HepG2 (cell line): Measurements from ENCODE around the gene GPR176. TPM values are rescaled to one million over a fixed set of nuclear protein-coding genes. Genes with fewer than 3 reads are reported as not detected.

Experiments used
- ATAC-seq: fragments of 200-7000 bp; cut with Tn5 transposase; 3 replicates; pipeline ENCODE4 v1.9.1; 2020; ENCODE audit warnings: mild to moderate bottlenecking, moderate library complexity
- BruUV-seq: library from RNA; stranded (reverse); fragments of 400-500 nt; replicated peaks from 2 replicates; lab custom pipeline; 2021; lab: Mats Ljungman, UMichigan
- CTCF ChIA-PET: fragments of 300-600 bp; formaldehyde crosslinking; extraction: SDS; loops from one replicate; lab custom pipeline; 2021; ENCODE audit warnings: low total read pairs, inconsistent platforms, low intra/inter-chr PET ratio; lab: Yijun Ruan, JAX
- POLR2A ChIA-PET: fragments of 350-600 bp; sonication (Branson Sonifier 250); formaldehyde crosslinking; loops from one replicate; lab custom pipeline; 2020; ENCODE audit warnings: antibody characterized with exemption, inconsistent platforms; lab: Yijun Ruan, JAX
- DNase-seq: peaks from one replicate; pipeline ENCODE4 v3.0.0-alpha.2; 2015; ENCODE audit warnings: low spot score
- FAIRE-seq: peaks from 3 replicates; lab custom pipeline; 2011; peaks lifted over from hg19 to GRCh38; lab: Jason Lieb, UNC
- H2AFZ ChIP-seq: one replicate; pipeline ENCODE4 v1.6.1; 2011; ENCODE audit warnings: low read length, inconsistent platforms
- H3K27ac ChIP-seq: fragments of 300-600 bp; 3 replicates; pipeline ENCODE4 v1.8.0; 2011; ENCODE audit warnings: mixed run types, mild to moderate bottlenecking, mixed read lengths, low read length, inconsistent platforms; ENCODE audit not compliant: insufficient read depth; ENCODE audit errors: extremely low read length
- H3K27me3 ChIP-seq, 2 experiments: fragments of 200-600 bp in 1 of 2; 2 replicates in 1 of 2; 3 replicates in 1 of 2; pipeline versions ENCODE4 v1.6.0 to v1.8.0; 2011; ENCODE audit warnings: low read length in 2 of 2, mild to moderate bottlenecking in 2 of 2, moderate library complexity in 2 of 2, inconsistent platforms in 1 of 2; ENCODE audit not compliant: insufficient read depth in 2 of 2, control insufficient read depth in 1 of 2
- H3K36me3 ChIP-seq, 2 experiments: fragments of 200-600 bp in 1 of 2; replicated peaks in 1 of 2; 2 replicates in 1 of 2; 3 replicates in 1 of 2; pipeline versions ENCODE4 v1.5.1 to v1.8.0; 2011; ENCODE audit warnings: low read length in 2 of 2, inconsistent platforms in 1 of 2; ENCODE audit not compliant: insufficient read depth in 2 of 2, control insufficient read depth in 1 of 2
- H3K4me1 ChIP-seq: 2 replicates; pipeline ENCODE4 v1.5.1; 2012; ENCODE audit warnings: low read length, inconsistent platforms; ENCODE audit not compliant: insufficient read depth
- H3K4me2 ChIP-seq: 2 replicates; pipeline ENCODE4 v1.6.0; 2011; ENCODE audit warnings: low read depth, low read length, inconsistent platforms
- H3K4me3 ChIP-seq, 3 experiments: fragments of 200-600 bp in 1 of 3; sonication (generic), shearing (Covaris generic) in 1 of 3; replicated peaks in 1 of 3; 2 replicates each; pipeline ENCODE4 v1.5.1; 2011 to 2016; ENCODE audit warnings: low read length in 3 of 3, inconsistent platforms in 2 of 3, low read depth in 2 of 3, mild to moderate bottlenecking in 2 of 3, control low read depth in 1 of 3, mixed read lengths in 1 of 3; ENCODE audit not compliant: insufficient read depth in 1 of 3
- H3K79me2 ChIP-seq: one replicate; pipeline ENCODE4 v1.6.1; 2011; ENCODE audit warnings: low read length, inconsistent platforms; ENCODE audit not compliant: insufficient read depth
- H3K9ac ChIP-seq: 2 replicates; pipeline ENCODE4 v1.6.0; 2011; ENCODE audit warnings: mild to moderate bottlenecking, low read depth, low read length, inconsistent platforms; ENCODE audit not compliant: insufficient read depth
- H3K9me3 ChIP-seq: 2 replicates; pipeline ENCODE4 v1.5.1; 2012; ENCODE audit warnings: mild to moderate bottlenecking, low read length
- H4K20me1 ChIP-seq: 2 replicates; pipeline ENCODE4 v1.6.0; 2011; ENCODE audit warnings: inconsistent platforms, mild to moderate bottlenecking, low read length, moderate library complexity; ENCODE audit not compliant: insufficient read depth
- AHR ChIP-seq: IDR thresholded peaks from 2 replicates; pipeline ENCODE4 v1.6.1; 2018; ENCODE audit warnings: missing genetic modification reagents, missing compliant biosample characterization
- ELF1 ChIP-seq: sonication (generic); formaldehyde crosslinking; IDR thresholded peaks from 2 replicates; pipeline ENCODE4 v1.4.0; 2020; ENCODE audit warnings: missing genetic modification reagents
- FOSL2 ChIP-seq: sonication (generic); formaldehyde crosslinking; IDR thresholded peaks from 2 replicates; pipeline ENCODE4 v1.4.0; 2020; ENCODE audit warnings: missing genetic modification reagents
- JARID2 ChIP-seq: sonication (generic); formaldehyde crosslinking; IDR thresholded peaks from 2 replicates; pipeline ENCODE4 v1.8.1; 2023; ENCODE audit warnings: missing genetic modification reagents, inconsistent platforms; ENCODE audit not compliant: insufficient replicate concordance
- KMT2A ChIP-seq: sonication (generic); formaldehyde crosslinking; IDR thresholded peaks from 2 replicates; pipeline ENCODE4 v1.4.0; 2020; ENCODE audit warnings: missing genetic modification reagents
- SMARCC2 ChIP-seq: fragments of 450-650 bp; IDR thresholded peaks from 2 replicates; pipeline ENCODE4 v1.6.1; 2017; ENCODE audit warnings: antibody characterized with exemption, mild to moderate bottlenecking
- TAF1 ChIP-seq: sonication (generic); formaldehyde crosslinking; IDR thresholded peaks from 2 replicates; pipeline ENCODE4 v1.4.0; 2020; ENCODE audit warnings: missing genetic modification reagents
- TCF7 ChIP-seq: sonication (generic); IDR thresholded peaks from 2 replicates; pipeline ENCODE4 v1.6.1; 2016; ENCODE audit warnings: antibody characterized with exemption, low read depth
- ZNF543 ChIP-seq: sonication (generic); formaldehyde crosslinking; IDR thresholded peaks from 2 replicates; pipeline ENCODE4 v1.4.0; 2020; ENCODE audit warnings: mild to moderate bottlenecking, missing genetic modification reagents
- ZNF567 ChIP-seq: sonication (generic); formaldehyde crosslinking; IDR thresholded peaks from 2 replicates; pipeline ENCODE4 v1.8.1; 2023; ENCODE audit warnings: mild to moderate bottlenecking, missing genetic modification reagents, borderline replicate concordance
- ZNF605 ChIP-seq: sonication (generic); formaldehyde crosslinking; IDR thresholded peaks from 2 replicates; pipeline ENCODE4 v1.8.0; 2022; ENCODE audit warnings: mild to moderate bottlenecking, missing genetic modification reagents
- ZNF607 ChIP-seq: sonication (generic); formaldehyde crosslinking; IDR thresholded peaks from 2 replicates; pipeline ENCODE4 v1.5.1; 2020; ENCODE audit warnings: missing genetic modification reagents, mild to moderate bottlenecking, borderline replicate concordance
- ZNF678 ChIP-seq: sonication (generic); formaldehyde crosslinking; IDR thresholded peaks from 2 replicates; pipeline ENCODE4 v1.4.0; 2020; ENCODE audit warnings: mild to moderate bottlenecking, missing genetic modification reagents
- ZNF703 ChIP-seq: sonication (generic); formaldehyde crosslinking; IDR thresholded peaks from 2 replicates; pipeline ENCODE4 v1.5.1; 2020; ENCODE audit warnings: missing genetic modification reagents, mild to moderate bottlenecking, moderate library complexity, borderline replicate concordance
- ZNF737 ChIP-seq: sonication (generic); formaldehyde crosslinking; IDR thresholded peaks from 2 replicates; pipeline ENCODE4 v1.5.0; 2020; ENCODE audit warnings: missing genetic modification reagents, mild to moderate bottlenecking, borderline replicate concordance
- ZNF83 ChIP-seq: sonication (generic); formaldehyde crosslinking; IDR thresholded peaks from 2 replicates; pipeline ENCODE4 v1.4.0; 2020; ENCODE audit warnings: missing genetic modification reagents, mild to moderate bottlenecking, borderline replicate concordance
- WGBS: methylation state at CpG from one replicate; pipeline ENCODE4 v1.1.6; 2017; ENCODE audit warnings: low lambda C conversion rate; 5-methylcytosine and 5-hydroxymethylcytosine counted together
- in situ Hi-C: cut with HindIII; loops from 2 replicates; pipeline ENCODE4 v1.10.0; 2017; ENCODE audit warnings: low pct_unique_long_range_greater_than_20kb; ENCODE audit not compliant: extremely low pct_ligation_motif_present
- intact Hi-C: fragments of 100-400 bp; cut with micrococcal nuclease; formaldehyde crosslinking; loops from one replicate; pipeline ENCODE4 v1.10.0; 2022; ENCODE audit not compliant: unreplicated experiment
- polyA plus RNA-seq, 8 experiments: library from polyadenylated mRNA; depleted of rRNA in 3 of 8; stranded (reverse) in 7 of 8; unstranded in 1 of 8; fragments of >200 nt; fragmentation: Illumina TruSeq in 4 of 8; extraction: Trizol in 4 of 8; gene quantifications; 2 replicates each; pipeline versions ENCODE4 v1.2.1 to v1.2.3, GENCODE V29; 2011 to 2016; ENCODE audit warnings: low read depth in 4 of 8, missing spikeins in 1 of 8, mixed read lengths in 1 of 8; ENCODE audit not compliant: insufficient read depth in 1 of 8
- total RNA-seq, 5 experiments: library from RNA; depleted of rRNA; stranded (reverse); fragments of >200 nt; fragmentation: Illumina TruSeq; extraction: Trizol; gene quantifications; 2 replicates each; pipeline ENCODE4 v1.2.3, GENCODE V29; 2016; ENCODE audit warnings: low read depth in 1 of 5
- TF ChIP-seq, protein P1 (sequence below): sonication (generic); formaldehyde crosslinking; IDR thresholded peaks from 2 replicates; pipeline ENCODE4 v1.4.0; 2020; ENCODE audit warnings: missing genetic modification reagents, mild to moderate bottlenecking, borderline replicate concordance
- TF ChIP-seq, protein P2 (sequence below), 2 experiments: sonication (generic) in 1 of 2; formaldehyde crosslinking in 1 of 2; IDR thresholded peaks; 2 replicates each; pipeline versions ENCODE4 v1.5.1 to v1.6.1; 2011 to 2020; ENCODE audit warnings: borderline replicate concordance in 1 of 2, low read depth in 1 of 2, low read length in 1 of 2, mild to moderate bottlenecking in 1 of 2, missing genetic modification reagents in 1 of 2, moderate library complexity in 1 of 2

GPR176 gene
- total and polyA plus RNA-seq, 2 of the 13 experiments (the other 11 are each of a cell fraction or from before 2014, with no cell fraction given), result 0.11 to 0.20 TPM

DNA sequence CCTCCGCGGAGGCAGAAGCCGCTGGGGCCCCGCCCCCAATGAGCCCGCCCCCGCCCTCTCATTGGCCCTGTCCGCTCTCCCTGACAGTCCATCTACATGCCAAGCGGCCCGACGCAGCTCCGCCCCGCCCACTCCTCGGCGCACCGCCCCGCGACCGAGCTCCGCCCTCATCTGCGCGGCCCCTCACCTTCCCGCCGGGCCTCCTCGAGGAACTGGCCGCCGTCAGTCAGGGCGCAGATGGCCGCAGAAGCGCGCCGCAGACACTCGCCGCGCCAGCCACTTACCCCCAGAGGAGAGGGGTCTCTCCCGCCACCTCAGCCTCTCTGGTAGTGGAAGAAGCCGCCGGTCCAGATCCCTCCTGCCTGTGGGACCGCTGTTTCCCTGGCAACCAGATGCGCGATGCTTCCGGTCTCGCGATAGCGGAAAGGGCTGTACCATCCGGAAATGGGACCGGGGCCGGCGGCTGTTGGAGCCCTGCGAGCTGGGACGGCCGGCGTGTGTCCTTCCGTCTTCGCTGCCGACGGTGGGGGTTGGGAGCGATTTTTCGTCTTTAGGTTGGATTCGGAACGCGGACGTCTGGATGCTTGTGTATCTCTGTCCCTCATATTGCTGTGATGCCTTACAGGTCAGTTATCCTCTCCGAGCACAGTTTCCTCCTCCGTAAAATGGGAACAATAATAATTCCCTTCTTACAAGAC, 137.5 kb downstream of the GPR176 start, which contains the start of gene FSIP1:
Gene FSIP1 (minus strand): TSS at position 401 of the 698 bp plus-strand sequence. CDS start 6,317 bp downstream, outside the sequence.
- Histone ChIP-seq H3K36me3 (no peaks in the 10 kb centered on the region), H3K9ac (peak within 1 kb of the TSS; percentile 73), H3K4me1 (peaks cover 41% of the 10 kb centered on the region), H3K9me3 (no peaks in the 10 kb centered on the region), H4K20me1 (no peaks in the 10 kb centered on the region), H3K79me2 (no peaks in the 10 kb centered on the region), H3K4me3 (peak within 1 kb of the TSS; percentile 74 to 92 (median 86)), H3K27ac (peak within 1 kb of the TSS; percentile 37), H3K27me3 (no peaks in the 10 kb centered on the region; a peak in 2 of 5 replicates), H2AFZ (peak within 1 kb of the TSS; percentile 88), H3K4me2 (peak within 1 kb of the TSS; percentile 81)
- no TSS peak for BruUV-seq
- intact Hi-C loops, result no loop called here
- POLR2A ChIA-PET, result interaction anchor here (0.7 to 1.9 kb wide), 7 partner anchors 10 to 1091 kb away, joined by 3 to 10 read pairs (median 3); partner anchors contain the start of gene EIF2AK4
- under 1% methylated on average over 37 of the region's 64 CpGs for WGBS
- ATAC-seq (peak; percentile 99), FAIRE-seq (no peak), DNase-seq (peak; percentile 93)
- in situ Hi-C loops, result no loop called here
- CTCF ChIA-PET, result no interaction called here
- 0 out of 2 replicates have a peak, but pooled peaks have one; percentile 56 for TF ChIP-seq ZNF83 (CRISPR knock-in tag)
- no peak for TF ChIP-seq SMARCC2
- TF ChIP-seq ZNF678, result no peak
- TF ChIP-seq ZNF703 (CRISPR knock-in tag), result no peak
- TF ChIP-seq AHR (CRISPR knock-in tag), result peak; percentile 74; the same call in 1 of the 2 replicates
- TF ChIP-seq JARID2 (CRISPR knock-in tag), result no peak
- peak; percentile 55; the same call in 1 of the 2 replicates for TF ChIP-seq ZNF567 (CRISPR knock-in tag)
- TF ChIP-seq, protein P1, sequence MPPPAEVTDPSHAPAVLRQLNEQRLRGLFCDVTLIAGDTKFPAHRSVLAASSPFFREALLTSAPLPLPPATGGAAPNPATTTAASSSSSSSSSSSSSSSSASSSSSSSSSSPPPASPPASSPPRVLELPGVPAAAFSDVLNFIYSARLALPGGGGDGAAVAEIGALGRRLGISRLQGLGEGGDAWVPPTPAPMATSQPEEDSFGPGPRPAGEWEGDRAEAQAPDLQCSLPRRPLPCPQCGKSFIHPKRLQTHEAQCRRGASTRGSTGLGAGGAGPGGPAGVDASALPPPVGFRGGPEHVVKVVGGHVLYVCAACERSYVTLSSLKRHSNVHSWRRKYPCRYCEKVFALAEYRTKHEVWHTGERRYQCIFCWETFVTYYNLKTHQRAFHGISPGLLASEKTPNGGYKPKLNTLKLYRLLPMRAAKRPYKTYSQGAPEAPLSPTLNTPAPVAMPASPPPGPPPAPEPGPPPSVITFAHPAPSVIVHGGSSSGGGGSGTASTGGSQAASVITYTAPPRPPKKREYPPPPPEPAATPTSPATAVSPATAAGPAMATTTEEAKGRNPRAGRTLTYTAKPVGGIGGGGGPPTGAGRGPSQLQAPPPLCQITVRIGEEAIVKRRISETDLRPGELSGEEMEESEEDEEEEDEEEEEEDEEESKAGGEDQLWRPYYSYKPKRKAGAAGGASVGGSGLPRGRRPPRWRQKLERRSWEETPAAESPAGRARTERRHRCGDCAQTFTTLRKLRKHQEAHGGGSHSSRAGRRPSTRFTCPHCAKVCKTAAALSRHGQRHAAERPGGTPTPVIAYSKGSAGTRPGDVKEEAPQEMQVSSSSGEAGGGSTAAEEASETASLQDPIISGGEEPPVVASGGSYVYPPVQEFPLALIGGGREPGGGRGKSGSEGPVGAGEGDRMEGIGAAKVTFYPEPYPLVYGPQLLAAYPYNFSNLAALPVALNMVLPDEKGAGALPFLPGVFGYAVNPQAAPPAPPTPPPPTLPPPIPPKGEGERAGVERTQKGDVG (CRISPR knock-in tag), result peak; percentile 52; the same call in 1 of the 2 replicates
- TF ChIP-seq TAF1, result peak; percentile 78
- TF ChIP-seq, protein P2, sequence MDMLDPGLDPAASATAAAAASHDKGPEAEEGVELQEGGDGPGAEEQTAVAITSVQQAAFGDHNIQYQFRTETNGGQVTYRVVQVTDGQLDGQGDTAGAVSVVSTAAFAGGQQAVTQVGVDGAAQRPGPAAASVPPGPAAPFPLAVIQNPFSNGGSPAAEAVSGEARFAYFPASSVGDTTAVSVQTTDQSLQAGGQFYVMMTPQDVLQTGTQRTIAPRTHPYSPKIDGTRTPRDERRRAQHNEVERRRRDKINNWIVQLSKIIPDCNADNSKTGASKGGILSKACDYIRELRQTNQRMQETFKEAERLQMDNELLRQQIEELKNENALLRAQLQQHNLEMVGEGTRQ (IDR thresholded peaks at IDR 0.05; ENCODE audit: low read depth, low read length), result no peak
- TF ChIP-seq, protein P2 (CRISPR knock-in tag; IDR thresholded peaks at IDR 0.05; ENCODE audit: borderline replicate concordance), result peak; percentile 29; the same call in 1 of the 2 replicates
- TF ChIP-seq ZNF737, result no peak
- TF ChIP-seq TCF7, result no peak
- TF ChIP-seq KMT2A (CRISPR knock-in tag), result peak; percentile 95
- no peak for TF ChIP-seq ZNF607 (CRISPR knock-in tag)
- TF ChIP-seq ZNF605 (CRISPR knock-in tag), result peak; percentile 77; the same call in 1 of the 2 replicates
- TF ChIP-seq ZNF543 (CRISPR knock-in tag), result 0 out of 2 replicates have a peak, but pooled peaks have one; percentile 54
- peak; percentile 97 for TF ChIP-seq ELF1 (CRISPR knock-in tag)
- peak; percentile 47 for TF ChIP-seq FOSL2 (CRISPR knock-in tag)
